Stimulated activated CD8-positive, alpha-beta memory T cell treated with anti-CD3 and anti-CD28 coated beads, Interleukin-7, amount 100 ng/mL, for 4 hours (primary cell): Measurements from ENCODE around the gene TCAIM.

Source experiments
- DNase-seq, 2 donors: peaks; one replicate each; pipeline ENCODE4 v3.0.0-alpha.2; 2020; ENCODE audit warnings: low read depth in 2 of 2

The TCAIM gene

GRCh38 chr3:44444896-44445691, 106.5 kb downstream of the TCAIM start:
- DNase-seq = no peak

- DNase-seq = no peak
Measured at GRCh38 chr3:44445786-44446185, 107.2 kb downstream of the TCAIM start.

- no peak for DNase-seq
Measured at GRCh38 chr3:44446929-44447328, 108.4 kb downstream of the TCAIM start.

- no peak for DNase-seq
Measured at GRCh38 chr3:44451441-44451840, 112.9 kb downstream of the TCAIM start.

- no peak for DNase-seq
Measured at GRCh38 chr3:44454258-44454657, 115.7 kb downstream of the TCAIM start.

- DNase-seq = no peak
Measured at GRCh38 chr3:44455318-44455717, 116.8 kb downstream of the TCAIM start.
